Spleen (tissue), 7 donors: ENCODE data around the gene SLC25A38.

Source experiments
- CTCF ChIP-seq, 11 experiments: fragments of 200-600 bp in 7 of 11; fragments of 450-650 bp in 4 of 11; sonication (generic) in 4 of 11; IDR thresholded peaks in 8 of 11; conservative IDR thresholded peaks in 3 of 11; 1 replicate in 7 of 11; 2 replicates in 4 of 11; pipeline versions ENCODE4 v1.4.0 to v1.8.0; 2016 to 2021; ENCODE audit warnings: antibody characterized with exemption in 11 of 11, inconsistent platforms in 4 of 11, mild to moderate bottlenecking in 1 of 11
- POLR2A ChIP-seq, 3 donors: fragments of 450-650 bp; IDR thresholded peaks; one replicate each; pipeline ENCODE4 v1.5.1; 2017; ENCODE audit warnings: antibody characterized with exemption in 3 of 3, mild to moderate bottlenecking in 1 of 3
- POLR2AphosphoS5 ChIP-seq, 3 donors: sonication (generic); formaldehyde crosslinking; IDR thresholded peaks; one replicate each; pipeline ENCODE4 v1.5.1; 2017; ENCODE audit warnings: antibody characterized with exemption in 3 of 3
- donor health status: DM: no; HTN: no; CAD: no; lungs with moderate emphysema.
- donor health status: DM: no; HTN: no; CAD: no.
- donor health status: DM: no; HTN: no; CAD: no.

- TF ChIP-seq CTCF (IDR thresholded peaks at IDR 0.05 in 8 of 11, conservative IDR thresholded peaks at IDR 0.05 in 3 of 11), result no peak
- TF ChIP-seq POLR2AphosphoS5 (IDR thresholded peaks at IDR 0.05), result no peak
- TF ChIP-seq POLR2A (IDR thresholded peaks at IDR 0.05), result no peak
Observed at GRCh38 chr3:39358333-39358732, 24.8 kb upstream of the SLC25A38 start.
